ENCODE results near the gene KCNK13.
"Not testable (repeated sequence)": the region's sequence is repeated elsewhere in the genome, so short reads cannot be mapped to it uniquely, and the experiment has no call there.

Gene KCNK13

DNA sequence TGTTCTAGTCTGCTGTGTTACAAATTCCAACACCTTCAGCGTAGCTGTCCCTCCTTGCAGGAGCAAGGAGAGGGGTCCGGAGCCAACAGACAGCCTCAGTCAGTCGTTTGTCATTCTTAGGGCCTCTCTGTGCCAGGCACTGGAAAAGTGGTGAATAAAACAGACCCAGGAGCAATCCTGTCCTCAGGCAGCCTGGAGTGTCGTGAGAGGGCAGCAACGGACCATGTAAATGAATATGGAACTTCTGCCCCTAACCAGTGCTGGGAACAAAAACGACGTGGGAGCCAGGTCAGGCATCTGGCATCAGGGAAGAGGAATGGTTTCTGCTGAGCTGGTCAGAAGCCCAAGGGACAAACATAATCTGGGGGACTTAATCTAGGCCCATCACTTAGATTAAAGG, 129.8 kb downstream of the KCNK13 start:
- in situ Hi-C loops (cut with MboI; ENCODE audit: low sequenced_read_pairs, unreplicated experiment) = no loop called here
- TF ChIP-seq, protein P1, sequence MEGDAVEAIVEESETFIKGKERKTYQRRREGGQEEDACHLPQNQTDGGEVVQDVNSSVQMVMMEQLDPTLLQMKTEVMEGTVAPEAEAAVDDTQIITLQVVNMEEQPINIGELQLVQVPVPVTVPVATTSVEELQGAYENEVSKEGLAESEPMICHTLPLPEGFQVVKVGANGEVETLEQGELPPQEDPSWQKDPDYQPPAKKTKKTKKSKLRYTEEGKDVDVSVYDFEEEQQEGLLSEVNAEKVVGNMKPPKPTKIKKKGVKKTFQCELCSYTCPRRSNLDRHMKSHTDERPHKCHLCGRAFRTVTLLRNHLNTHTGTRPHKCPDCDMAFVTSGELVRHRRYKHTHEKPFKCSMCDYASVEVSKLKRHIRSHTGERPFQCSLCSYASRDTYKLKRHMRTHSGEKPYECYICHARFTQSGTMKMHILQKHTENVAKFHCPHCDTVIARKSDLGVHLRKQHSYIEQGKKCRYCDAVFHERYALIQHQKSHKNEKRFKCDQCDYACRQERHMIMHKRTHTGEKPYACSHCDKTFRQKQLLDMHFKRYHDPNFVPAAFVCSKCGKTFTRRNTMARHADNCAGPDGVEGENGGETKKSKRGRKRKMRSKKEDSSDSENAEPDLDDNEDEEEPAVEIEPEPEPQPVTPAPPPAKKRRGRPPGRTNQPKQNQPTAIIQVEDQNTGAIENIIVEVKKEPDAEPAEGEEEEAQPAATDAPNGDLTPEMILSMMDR (IDR thresholded peaks at IDR 0.05; ENCODE audit: borderline replicate concordance, control extremely low read depth, extremely low read depth, insufficient read depth, missing control alignments) = no peak
- no peak for DNase-seq (ENCODE audit: low spot score)

DNA sequence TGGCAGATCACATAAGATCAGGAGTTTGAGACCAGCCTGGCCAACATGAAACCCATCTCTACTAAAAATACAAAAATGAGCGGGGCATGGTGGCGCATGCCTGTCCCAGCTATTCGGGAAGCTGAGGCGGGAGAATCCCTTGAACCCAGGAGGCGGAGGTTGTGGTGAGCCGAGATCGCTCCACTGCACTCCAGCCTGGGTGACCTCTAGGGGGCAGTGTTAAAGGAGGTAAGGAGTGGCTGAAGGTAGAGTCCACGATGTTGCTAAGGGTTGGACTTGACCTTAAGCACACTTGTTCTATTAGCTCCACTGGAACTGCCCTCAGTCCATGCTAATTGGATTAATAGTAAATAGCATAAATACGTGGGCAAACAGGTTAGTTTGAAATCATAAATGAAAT, 132.1 kb downstream of the KCNK13 start:
- TF ChIP-seq, protein P1 (IDR thresholded peaks at IDR 0.05; ENCODE audit: borderline replicate concordance, control extremely low read depth, extremely low read depth, insufficient read depth, missing control alignments) = peak; percentile 47
- in situ Hi-C loops (cut with MboI; ENCODE audit: low sequenced_read_pairs, unreplicated experiment) = no loop called here
- no peak for DNase-seq (ENCODE audit: low spot score)

DNA sequence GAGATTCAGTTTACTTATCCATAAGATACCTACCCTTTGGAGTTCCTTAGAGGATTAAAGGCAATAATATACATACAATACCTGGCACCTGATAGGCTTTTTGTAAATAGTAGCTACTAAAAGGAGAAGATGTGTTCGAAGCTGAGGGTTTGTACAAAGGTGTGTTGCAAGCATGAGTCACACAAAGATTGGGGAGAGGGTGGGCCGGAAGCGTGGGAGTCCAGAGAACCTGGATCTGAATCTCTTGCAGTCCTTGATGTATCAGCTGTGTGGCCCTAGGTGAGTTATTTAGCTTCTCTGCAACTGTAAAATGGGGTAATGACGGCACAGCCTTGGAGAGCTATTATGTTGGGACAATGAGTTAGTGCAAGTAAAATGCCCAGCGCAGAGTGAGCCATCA, 132.9 kb downstream of the KCNK13 start:
- TF ChIP-seq, protein P1 (IDR thresholded peaks at IDR 0.05; ENCODE audit: borderline replicate concordance, control extremely low read depth, extremely low read depth, insufficient read depth, missing control alignments) = no peak
- DNase-seq (ENCODE audit: low spot score) = no peak
- in situ Hi-C loops (cut with MboI; ENCODE audit: low sequenced_read_pairs, unreplicated experiment) = no loop called here

DNA sequence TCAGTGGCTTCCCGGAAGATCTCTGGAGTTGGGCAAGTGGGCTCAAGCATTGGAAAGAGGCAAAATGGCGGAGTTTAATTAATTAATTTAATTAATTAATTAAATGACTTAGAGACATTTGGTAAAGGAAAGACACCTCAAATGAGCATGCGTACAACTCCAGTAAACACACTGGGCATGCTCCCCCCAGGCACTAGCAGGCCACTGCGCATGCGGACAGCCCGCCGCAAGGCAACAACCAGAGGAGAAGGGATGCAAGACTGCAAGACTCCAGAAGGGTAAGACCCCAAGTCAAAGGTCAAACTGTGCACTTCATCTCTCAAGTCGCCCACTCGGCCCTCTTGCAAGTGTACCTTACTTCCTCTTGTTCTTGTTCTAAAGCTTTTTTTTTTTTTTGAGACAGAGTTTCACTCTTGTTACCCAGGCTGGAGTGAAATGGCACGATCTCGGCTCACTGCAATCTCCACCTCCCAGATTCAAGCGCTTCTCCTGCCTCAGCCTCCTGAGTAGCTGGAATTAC, 136.8 kb downstream of the KCNK13 start:
- in situ Hi-C loops (cut with MboI; ENCODE audit: low sequenced_read_pairs, unreplicated experiment) = no loop called here
- TF ChIP-seq, protein P1 (IDR thresholded peaks at IDR 0.05; ENCODE audit: borderline replicate concordance, control extremely low read depth, extremely low read depth, insufficient read depth, missing control alignments) = no peak
- DNase-seq (ENCODE audit: low spot score) = no peak

DNA sequence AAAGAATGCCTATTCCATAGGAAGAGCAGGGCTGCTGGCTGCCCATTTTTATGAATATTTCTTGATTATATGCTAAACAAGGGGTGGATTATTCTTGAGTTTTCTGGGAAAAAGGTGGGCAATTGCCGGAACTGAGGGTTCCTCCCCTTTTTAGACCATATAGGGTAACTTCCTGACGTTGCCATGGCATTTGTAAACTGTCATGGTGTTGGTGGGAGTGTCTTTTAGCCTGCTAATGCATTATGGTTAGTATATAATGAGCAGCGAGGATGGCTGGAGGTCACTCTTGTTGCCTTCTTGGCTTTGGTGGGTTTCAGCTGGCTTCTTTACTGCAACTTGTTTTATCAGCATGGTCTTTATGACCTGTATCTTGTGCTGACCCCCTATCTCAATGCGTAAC, 138.8 kb downstream of the KCNK13 start:
- DNase-seq (ENCODE audit: low spot score); in situ Hi-C loops (cut with MboI; ENCODE audit: low sequenced_read_pairs, unreplicated experiment): not testable (repeated sequence)

DNA sequence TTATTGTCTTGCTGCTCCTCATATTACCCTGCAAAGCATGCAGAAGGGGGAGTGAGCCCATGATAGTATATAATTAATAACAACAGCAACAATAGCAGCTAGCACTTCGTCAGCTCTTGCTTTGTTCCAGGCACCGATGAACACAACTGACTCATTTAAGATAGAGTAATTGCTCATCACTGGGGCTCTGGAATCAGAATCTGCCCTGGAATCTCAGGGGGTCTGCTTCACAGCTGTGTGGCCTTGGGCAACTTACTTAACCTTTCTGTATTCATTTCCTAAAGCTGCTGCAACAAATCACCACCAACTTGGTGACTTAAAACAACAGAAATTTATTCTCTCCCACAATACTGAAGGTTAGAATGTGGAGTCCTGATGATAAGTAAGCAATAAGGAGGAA, 139.6 kb downstream of the KCNK13 start:
- DNase-seq (ENCODE audit: low spot score) = no peak
- TF ChIP-seq, protein P1 (IDR thresholded peaks at IDR 0.05; ENCODE audit: borderline replicate concordance, control extremely low read depth, extremely low read depth, insufficient read depth, missing control alignments) = no peak
- in situ Hi-C loops (cut with MboI; ENCODE audit: low sequenced_read_pairs, unreplicated experiment) = no loop called here

DNA sequence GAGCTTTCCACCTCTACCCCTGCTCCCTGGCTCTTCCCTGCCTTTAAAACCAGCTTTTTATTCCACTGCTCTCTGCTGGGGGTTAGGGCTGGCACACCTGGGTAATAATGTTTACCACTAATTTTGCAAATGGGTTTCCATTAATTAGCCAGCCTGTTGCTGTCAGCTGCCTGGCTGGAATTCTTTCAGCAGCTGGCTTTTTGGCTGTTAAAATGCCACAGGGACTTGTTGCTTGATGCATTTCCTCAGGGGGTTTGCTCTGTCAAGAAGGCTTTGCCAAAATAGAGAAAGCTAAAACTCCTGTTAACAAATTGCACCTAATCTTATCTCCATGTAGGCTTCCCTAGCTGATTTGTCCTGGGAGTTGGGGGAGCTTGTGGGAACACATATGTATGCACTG, 142.7 kb downstream of the KCNK13 start:
- DNase-seq (ENCODE audit: low spot score) = no peak
- TF ChIP-seq, protein P1 (IDR thresholded peaks at IDR 0.05; ENCODE audit: borderline replicate concordance, control extremely low read depth, extremely low read depth, insufficient read depth, missing control alignments) = no peak
- in situ Hi-C loops (cut with MboI; ENCODE audit: low sequenced_read_pairs, unreplicated experiment) = no loop called here
